GM21717 (cell line): ENCODE data around the gene TBC1D4.
"Not testable (repeated sequence)": the region's sequence is repeated elsewhere in the genome, so short reads cannot be mapped to it uniquely, and the experiment has no call there.

Experiments
- ATAC-seq: cut with Tn5 transposase; IDR thresholded peaks from one replicate; pipeline ENCODE4 v1.9.1; 2021; ENCODE audit warnings: mild to moderate bottlenecking, moderate library complexity; ENCODE audit not compliant: unreplicated experiment

Gene TBC1D4

GRCh38 chr13:75455962-75456361 lies 26.0 kb downstream of the TBC1D4 start:
- no peak for ATAC-seq

- no peak for ATAC-seq
These were observed 27.5 kb downstream of the TBC1D4 start for GRCh38 chr13:75454497-75454896.

GRCh38 chr13:75452564-75452963 lies 29.4 kb downstream of the TBC1D4 start:
- ATAC-seq: no peak

- ATAC-seq: no peak
These were observed 34.5 kb downstream of the TBC1D4 start for GRCh38 chr13:75447493-75447892.

GRCh38 chr13:75446874-75447273 lies 35.1 kb downstream of the TBC1D4 start:
- no peak for ATAC-seq

GRCh38 chr13:75445717-75446499 lies 36.1 kb downstream of the TBC1D4 start:
- ATAC-seq: no peak

GRCh38 chr13:75444016-75444415 lies 38.0 kb downstream of the TBC1D4 start:
- ATAC-seq: no peak

- ATAC-seq: no peak
These were observed 38.5 kb downstream of the TBC1D4 start for GRCh38 chr13:75443356-75443958.

GRCh38 chr13:75442736-75443234 lies 39.2 kb downstream of the TBC1D4 start:
- ATAC-seq: no peak

- no peak for ATAC-seq
These were observed 41.9 kb downstream of the TBC1D4 start for GRCh38 chr13:75440100-75440499.

- ATAC-seq: no peak
These were observed 44.2 kb downstream of the TBC1D4 start for GRCh38 chr13:75437582-75438318.

GRCh38 chr13:75434126-75434525 lies 47.8 kb downstream of the TBC1D4 start:
- ATAC-seq: not testable (repeated sequence)

- ATAC-seq: no peak
These were observed 49.1 kb downstream of the TBC1D4 start for GRCh38 chr13:75432811-75433244.

- no peak for ATAC-seq
These were observed 49.9 kb downstream of the TBC1D4 start for GRCh38 chr13:75432045-75432444.

- no peak for ATAC-seq
These were observed 51.3 kb downstream of the TBC1D4 start for GRCh38 chr13:75430436-75431209.

- ATAC-seq: no peak
These were observed 55.5 kb downstream of the TBC1D4 start for GRCh38 chr13:75426421-75426820.

- peak; percentile 90 for ATAC-seq
These were observed 56.6 kb downstream of the TBC1D4 start for GRCh38 chr13:75425216-75426009.

GRCh38 chr13:75423946-75424345 lies 58.0 kb downstream of the TBC1D4 start:
- no peak for ATAC-seq

GRCh38 chr13:75422028-75422427 lies 59.9 kb downstream of the TBC1D4 start:
- no peak for ATAC-seq

- ATAC-seq: no peak
These were observed 60.8 kb downstream of the TBC1D4 start for GRCh38 chr13:75421133-75421532.
